ENCODE measurements around the gene CCDC171. TPM values are rescaled to one million over a fixed set of nuclear protein-coding genes. Genes with fewer than 3 reads are reported as not detected.

Gene CCDC171
- total RNA-seq, 1 experiment from 2014 or later: 1.6 TPM

GRCh38 chr9:15531380-15531779, 21.5 kb upstream of the CCDC171 start:
- DNase-seq: no peak
- Mint-ChIP-seq H3K4me3 (ENCODE audit: unreplicated experiment) (no peak overlapping the region), H3K27ac (ENCODE audit: unreplicated experiment) (no peak overlapping the region), H3K27me3 (ENCODE audit: insufficient read depth, unreplicated experiment) (no peaks in the 10 kb centered on the region), H3K36me3 (ENCODE audit: insufficient read depth, unreplicated experiment) (no peaks in the 10 kb centered on the region), H3K4me1 (ENCODE audit: low read depth, unreplicated experiment) (no peaks in the 10 kb centered on the region), H3K9me3 (ENCODE audit: unreplicated experiment) (no peaks in the 10 kb centered on the region)
- POLR2A ChIA-PET: no interaction called here
- no peaks in the 10 kb centered on the region for H3K4me1 ChIP-seq
- no peaks in the 10 kb centered on the region for H3K9me3 ChIP-seq
- TF ChIP-seq CTCF (IDR thresholded peaks at IDR 0.05; ENCODE audit: insufficient read depth in 1 of 2, low read depth in 1 of 2, low read length in 1 of 2, severe bottlenecking in 1 of 2, unreplicated experiment in 1 of 2): no peak
- no peaks in the 10 kb centered on the region for H3K27me3 ChIP-seq (replicated peaks; ENCODE audit: control insufficient read depth, insufficient read depth, low read length)
- no peak overlapping the region for H3K4me3 ChIP-seq (ENCODE audit: low read depth, low read length)
- intact Hi-C loops (cut with micrococcal nuclease; ENCODE audit: unreplicated experiment): no loop called here
- CTCF ChIA-PET: no interaction called here
- H3K36me3 ChIP-seq (ENCODE audit: control insufficient read depth, insufficient read depth, low read length): no peaks in the 10 kb centered on the region
- no TSS peak for BruUV-seq (replicated peaks)

DNA sequence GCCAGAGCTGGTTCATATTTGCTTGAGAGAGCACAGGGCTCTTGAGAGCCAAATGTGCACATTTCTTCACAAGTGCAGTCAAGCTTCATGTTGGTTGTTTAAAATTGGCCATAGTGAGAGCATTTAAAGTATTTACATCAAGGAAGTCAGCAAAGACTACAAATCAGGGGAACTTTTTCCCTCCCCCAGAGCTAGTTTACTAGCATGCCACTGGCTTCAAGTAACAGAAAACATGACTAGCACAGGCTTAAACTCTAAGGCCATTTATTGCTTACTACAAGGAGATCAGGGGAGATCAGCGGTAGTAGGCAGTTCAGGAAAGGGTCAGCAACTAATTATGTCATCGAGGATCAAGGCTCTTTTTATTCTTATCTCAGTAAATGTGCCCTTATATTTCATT, 11.0 kb upstream of the CCDC171 start:
- no peak overlapping the region for H3K27ac Mint-ChIP-seq (ENCODE audit: unreplicated experiment)
- H3K4me1 ChIP-seq: no peaks in the 10 kb centered on the region
- H3K4me3 Mint-ChIP-seq (ENCODE audit: unreplicated experiment): no peak overlapping the region
- DNase-seq: no peak
- no peaks in the 10 kb centered on the region for H3K36me3 Mint-ChIP-seq (ENCODE audit: insufficient read depth, unreplicated experiment)
- no peaks in the 10 kb centered on the region for H3K27me3 Mint-ChIP-seq (ENCODE audit: insufficient read depth, unreplicated experiment)
- POLR2A ChIA-PET: no interaction called here
- CTCF ChIA-PET: no interaction called here
- BruUV-seq (replicated peaks): no TSS peak
- no peak overlapping the region for H3K4me3 ChIP-seq (ENCODE audit: low read depth, low read length)
- intact Hi-C loops (cut with micrococcal nuclease; ENCODE audit: unreplicated experiment): no loop called here
- no peaks in the 10 kb centered on the region for H3K9me3 ChIP-seq
- H3K4me1 Mint-ChIP-seq (ENCODE audit: low read depth, unreplicated experiment): no peaks in the 10 kb centered on the region
- no peak for TF ChIP-seq CTCF (IDR thresholded peaks at IDR 0.05; ENCODE audit: insufficient read depth in 1 of 2, low read depth in 1 of 2, low read length in 1 of 2, severe bottlenecking in 1 of 2, unreplicated experiment in 1 of 2)
- no peaks in the 10 kb centered on the region for H3K27me3 ChIP-seq (replicated peaks; ENCODE audit: control insufficient read depth, insufficient read depth, low read length)
- no peaks in the 10 kb centered on the region for H3K9me3 Mint-ChIP-seq (ENCODE audit: unreplicated experiment)
- H3K36me3 ChIP-seq (ENCODE audit: control insufficient read depth, insufficient read depth, low read length): no peaks in the 10 kb centered on the region

GRCh38 chr9:15542624-15543023, 10.2 kb upstream of the CCDC171 start:
- ChIA-PET CTCF (no interaction called here), POLR2A (no interaction called here)
- Mint-ChIP-seq H3K27me3 (ENCODE audit: insufficient read depth, unreplicated experiment) (no peaks in the 10 kb centered on the region), H3K27ac (ENCODE audit: unreplicated experiment) (no peak overlapping the region), H3K4me3 (ENCODE audit: unreplicated experiment) (no peak overlapping the region), H3K36me3 (ENCODE audit: insufficient read depth, unreplicated experiment) (no peaks in the 10 kb centered on the region), H3K4me1 (ENCODE audit: low read depth, unreplicated experiment) (no peaks in the 10 kb centered on the region), H3K9me3 (ENCODE audit: unreplicated experiment) (no peaks in the 10 kb centered on the region)
- Histone ChIP-seq H3K36me3 (ENCODE audit: control insufficient read depth, insufficient read depth, low read length) (no peaks in the 10 kb centered on the region), H3K9me3 (no peaks in the 10 kb centered on the region), H3K4me3 (ENCODE audit: low read depth, low read length) (no peak overlapping the region), H3K27me3 (replicated peaks; ENCODE audit: control insufficient read depth, insufficient read depth, low read length) (no peaks in the 10 kb centered on the region), H3K4me1 (no peaks in the 10 kb centered on the region)
- no peak for DNase-seq
- intact Hi-C loops (cut with micrococcal nuclease; ENCODE audit: unreplicated experiment): no loop called here
- no peak for TF ChIP-seq CTCF (IDR thresholded peaks at IDR 0.05; ENCODE audit: insufficient read depth in 1 of 2, low read depth in 1 of 2, low read length in 1 of 2, severe bottlenecking in 1 of 2, unreplicated experiment in 1 of 2)
- BruUV-seq (replicated peaks): no TSS peak
